ENCODE results near the gene HAO2. TPM values are rescaled to one million over a fixed set of nuclear protein-coding genes. Genes with fewer than 3 reads are reported as not detected.

The HAO2 gene
- total RNA-seq, 1 experiment from 2014 or later = not detected

GRCh38 chr1:119327094-119327449 lies 41.5 kb upstream of the HAO2 start:
- Histone ChIP-seq H3K4me3 (ENCODE audit: low read depth in 2 of 2, low read length in 2 of 2) (peak overlapping the region in 1 of 2 experiments; percentile 20; a peak in 1 of 4 replicates), H3K4me1 (ENCODE audit: control insufficient read depth, insufficient read depth, low read length) (no peaks in the 10 kb centered on the region; the same call in 1 of the 2 replicates), H3K27me3 (ENCODE audit: control insufficient read depth, insufficient read depth, low read length) (no peaks in the 10 kb centered on the region; the same call in 1 of the 2 replicates), H3K36me3 (ENCODE audit: control insufficient read depth, insufficient read depth, low read length) (no peaks in the 10 kb centered on the region), H3K9me3 (ENCODE audit: control insufficient read depth, insufficient read depth, low read depth, low read length) (no peaks in the 10 kb centered on the region), H3K27ac (ENCODE audit: low read length) (no peak overlapping the region)
- DNase-seq (ENCODE audit: low read depth, low spot score) (no peak), ATAC-seq (no peak)
- intact Hi-C loops (cut with micrococcal nuclease; ENCODE audit: unreplicated experiment) = no loop called here
- ChIA-PET POLR2A (no interaction called here), CTCF (interaction anchor here (0.7 kb wide), 1 partner anchor 23 kb away, joined by 3 read pairs; no protein-coding TSS in a partner anchor)
- in situ Hi-C loops (cut with HindIII; ENCODE audit: low pct_unique_long_range_greater_than_20kb, low sequenced_read_pairs) = no loop called here
- BruUV-seq (replicated peaks) = no TSS peak
- no peak for TF ChIP-seq CTCF (IDR thresholded peaks at IDR 0.05)
- no peak for TF ChIP-seq POLR2AphosphoS5 (IDR thresholded peaks at IDR 0.05; ENCODE audit: low read depth, low read length)

- ChIA-PET CTCF (interaction anchor here (0.7 kb wide), 1 partner anchor 22 kb away, joined by 3 read pairs; no protein-coding TSS in a partner anchor), POLR2A (no interaction called here)
- H3K27ac ChIP-seq (ENCODE audit: low read length) = no peak overlapping the region
- BruUV-seq (replicated peaks) = no TSS peak
- no peaks in the 10 kb centered on the region; the same call in 1 of the 2 replicates for H3K27me3 ChIP-seq (ENCODE audit: control insufficient read depth, insufficient read depth, low read length)
- H3K4me3 ChIP-seq (ENCODE audit: low read depth in 2 of 2, low read length in 2 of 2) = peak overlapping the region in 1 of 2 experiments; percentile 20; a peak in 2 of 4 replicates
- no peaks in the 10 kb centered on the region; the same call in 1 of the 2 replicates for H3K4me1 ChIP-seq (ENCODE audit: control insufficient read depth, insufficient read depth, low read length)
- DNase-seq (ENCODE audit: low read depth, low spot score) (no peak), ATAC-seq (peak; percentile 62)
- H3K36me3 ChIP-seq (ENCODE audit: control insufficient read depth, insufficient read depth, low read length) = no peaks in the 10 kb centered on the region
- in situ Hi-C loops (cut with HindIII; ENCODE audit: low pct_unique_long_range_greater_than_20kb, low sequenced_read_pairs) (no loop called here), intact Hi-C loops (cut with micrococcal nuclease; ENCODE audit: unreplicated experiment) (no loop called here)
- TF ChIP-seq CTCF (IDR thresholded peaks at IDR 0.05) = peak; percentile 71
- no peak for TF ChIP-seq SIN3A (IDR thresholded peaks at IDR 0.05; ENCODE audit: borderline replicate concordance, insufficient read depth, low read depth, low read length)
- no peaks in the 10 kb centered on the region for H3K9me3 ChIP-seq (ENCODE audit: control insufficient read depth, insufficient read depth, low read depth, low read length)
Observed at GRCh38 chr1:119327450-119328155, 41.0 kb upstream of the HAO2 start.

GRCh38 chr1:119329541-119330461 lies 38.8 kb upstream of the HAO2 start:
- intact Hi-C loops (cut with micrococcal nuclease; ENCODE audit: unreplicated experiment) = no loop called here

More at GRCh38 chr1:119329541-119330461, 38.8 kb upstream of the HAO2 start:
- Histone ChIP-seq H3K27ac (ENCODE audit: low read length) (no peak overlapping the region), H3K36me3 (ENCODE audit: control insufficient read depth, insufficient read depth, low read length) (no peaks in the 10 kb centered on the region), H3K4me1 (ENCODE audit: control insufficient read depth, insufficient read depth, low read length) (no peaks in the 10 kb centered on the region; the same call in 1 of the 2 replicates), H3K9me3 (ENCODE audit: control insufficient read depth, insufficient read depth, low read depth, low read length) (no peaks in the 10 kb centered on the region), H3K4me3 (ENCODE audit: low read depth in 2 of 2, low read length in 2 of 2) (no peak overlapping the region), H3K27me3 (ENCODE audit: control insufficient read depth, insufficient read depth, low read length) (no peaks in the 10 kb centered on the region; the same call in 1 of the 2 replicates)
- DNase-seq (ENCODE audit: low read depth, low spot score) (no peak), ATAC-seq (no peak)
- no peak for TF ChIP-seq CTCF (IDR thresholded peaks at IDR 0.05)
- no peak for TF ChIP-seq REST (IDR thresholded peaks at IDR 0.05; ENCODE audit: insufficient read depth in 1 of 2, low read depth in 2 of 2, low read length in 1 of 2)
- TF ChIP-seq TCF7L2 (IDR thresholded peaks at IDR 0.05; ENCODE audit: low read depth, low read length) = no peak
- no peak for TF ChIP-seq POLR2AphosphoS5 (IDR thresholded peaks at IDR 0.05; ENCODE audit: low read depth, low read length)
- no peak for TF ChIP-seq SIN3A (IDR thresholded peaks at IDR 0.05; ENCODE audit: borderline replicate concordance, insufficient read depth, low read depth, low read length)
- in situ Hi-C loops (cut with HindIII; ENCODE audit: low pct_unique_long_range_greater_than_20kb, low sequenced_read_pairs) = no loop called here
- CTCF ChIA-PET = no interaction called here
- POLR2A ChIA-PET = no interaction called here
- BruUV-seq (replicated peaks) = no TSS peak
